MCF 10A (cell line): Measurements from ENCODE around the gene ANKMY1. TPM values are rescaled to one million over a fixed set of nuclear protein-coding genes. Genes with fewer than 3 reads are reported as not detected.

Experiments
- BruUV-seq: library from RNA; stranded (reverse); fragments of 400-500 nt; replicated peaks from 2 replicates; lab custom pipeline; 2021; lab: Mats Ljungman, UMichigan
- CTCF ChIA-PET: fragments of 300-600 bp; sonication (Branson Sonifier 250); formaldehyde crosslinking; extraction: SDS; loops from one replicate; lab custom pipeline; 2021; ENCODE audit warnings: antibody characterized with exemption, inconsistent platforms; lab: Yijun Ruan, JAX
- POLR2A ChIA-PET: fragments of 300-600, 350-650 bp; sonication (Branson Sonifier 250); formaldehyde crosslinking; extraction: SDS; loops from one replicate; lab custom pipeline; 2020; ENCODE audit warnings: antibody characterized with exemption, inconsistent platforms; lab: Yijun Ruan, JAX
- DNase-seq: peaks from one replicate; pipeline ENCODE4 v3.0.0-alpha.2; 2018; ENCODE audit not compliant: unreplicated experiment
- H3K27ac Mint-ChIP-seq: one replicate; pipeline ENCODE4 v1.8.0; 2022; ENCODE audit warnings: mild to moderate bottlenecking, low read depth, mixed read lengths; ENCODE audit not compliant: unreplicated experiment
- H3K27me3 Mint-ChIP-seq: one replicate; pipeline ENCODE4 v1.8.0; 2022; ENCODE audit warnings: mixed read lengths; ENCODE audit not compliant: insufficient read depth, unreplicated experiment
- H3K36me3 Mint-ChIP-seq: one replicate; pipeline ENCODE4 v1.8.0; 2022; ENCODE audit warnings: mild to moderate bottlenecking, moderate library complexity, mixed read lengths; ENCODE audit not compliant: insufficient read depth, unreplicated experiment
- H3K4me1 Mint-ChIP-seq: one replicate; pipeline ENCODE4 v1.8.0; 2022; ENCODE audit warnings: mixed read lengths; ENCODE audit not compliant: insufficient read depth, unreplicated experiment
- H3K4me3 Mint-ChIP-seq: one replicate; pipeline ENCODE4 v1.8.0; 2022; ENCODE audit warnings: mild to moderate bottlenecking, moderate library complexity, mixed read lengths; ENCODE audit not compliant: unreplicated experiment
- H3K9me3 Mint-ChIP-seq: one replicate; pipeline ENCODE4 v1.8.0; 2022; ENCODE audit warnings: mixed read lengths; ENCODE audit not compliant: unreplicated experiment
- CTCF ChIP-seq: fragments of 200-600 bp; IDR thresholded peaks from one replicate; pipeline ENCODE4 v1.8.0; 2022; ENCODE audit warnings: antibody characterized with exemption, mild to moderate bottlenecking; ENCODE audit not compliant: unreplicated experiment
- intact Hi-C: fragments of 100-400 bp; cut with micrococcal nuclease; formaldehyde crosslinking; loops from 2 replicates; pipeline ENCODE4 v1.14.1; 2022
- total RNA-seq: library from RNA; stranded (reverse); gene quantifications from 2 replicates; pipeline ENCODE4 v1.2.3, GENCODE V29; 2022

The ANKMY1 gene
- total RNA-seq, 1 experiment from 2014 or later = 22.2 TPM

GRCh38 chr2:240452462-240453256 lies 105.1 kb downstream of the ANKMY1 start:
- ChIA-PET CTCF (interaction anchor here (1.2 kb wide), 1 partner anchor 302 kb away, joined by 3 read pairs; no protein-coding TSS in a partner anchor), POLR2A (no interaction called here)
- intact Hi-C loops = no loop called here
- Mint-ChIP-seq H3K9me3 (no peaks in the 10 kb centered on the region), H3K36me3 (peaks cover 5% of the 10 kb centered on the region), H3K27me3 (no peaks in the 10 kb centered on the region), H3K4me1 (peaks cover 14% of the 10 kb centered on the region), H3K4me3 (peak overlapping the region; percentile 54), H3K27ac (no peak overlapping the region)
- BruUV-seq = no TSS peak
- peak; percentile 59 for DNase-seq
- no peak for TF ChIP-seq CTCF

- Mint-ChIP-seq H3K27ac (no peak overlapping the region), H3K9me3 (no peaks in the 10 kb centered on the region), H3K4me1 (peaks cover 14% of the 10 kb centered on the region), H3K4me3 (peak overlapping the region; percentile 54), H3K27me3 (no peaks in the 10 kb centered on the region), H3K36me3 (peaks cover 5% of the 10 kb centered on the region)
- no peak for DNase-seq
- BruUV-seq = no TSS peak
- intact Hi-C loops = no loop called here
- ChIA-PET CTCF (interaction anchor here (1.2 kb wide), 1 partner anchor 301 kb away, joined by 3 read pairs; no protein-coding TSS in a partner anchor), POLR2A (no interaction called here)
- TF ChIP-seq CTCF = no peak
These were observed 105.9 kb downstream of the ANKMY1 start for GRCh38 chr2:240451791-240452461.

- Mint-ChIP-seq H3K27me3 (no peaks in the 10 kb centered on the region), H3K4me1 (peaks cover 14% of the 10 kb centered on the region), H3K4me3 (no peak overlapping the region), H3K27ac (no peak overlapping the region), H3K9me3 (no peaks in the 10 kb centered on the region), H3K36me3 (peaks cover 11% of the 10 kb centered on the region)
- BruUV-seq = no TSS peak
- CTCF ChIA-PET = interaction anchor here (0.7 kb wide), 1 partner anchor 233 kb away, joined by 3 read pairs; no protein-coding TSS in a partner anchor
- POLR2A ChIA-PET = no interaction called here
- intact Hi-C loops = no loop called here
- no peak for TF ChIP-seq CTCF
- no peak for DNase-seq
These were observed 106.6 kb downstream of the ANKMY1 start for GRCh38 chr2:240451108-240451611.

- DNase-seq = no peak
- POLR2A ChIA-PET = interaction anchor here (0.5 to 1.2 kb wide), 6 partner anchors 15 to 218 kb away, joined by 3 to 7 read pairs (median 3); partner anchors contain the start of gene GPC1
- Mint-ChIP-seq H3K4me3 (peak overlapping the region; percentile 6), H3K27ac (no peak overlapping the region), H3K9me3 (no peaks in the 10 kb centered on the region), H3K36me3 (peaks cover 11% of the 10 kb centered on the region), H3K4me1 (peaks cover 14% of the 10 kb centered on the region), H3K27me3 (no peaks in the 10 kb centered on the region)
- BruUV-seq = no TSS peak
- intact Hi-C loops = no loop called here
- CTCF ChIA-PET = interaction anchor here (0.6 to 0.7 kb wide), 3 partner anchors 98 to 738 kb away, joined by 3 read pairs; partner anchors contain the start of gene ANO7
- no peak for TF ChIP-seq CTCF
These were observed 107.2 kb downstream of the ANKMY1 start for GRCh38 chr2:240450532-240451107.
